ENCODE results near the gene CHD9.
"Not testable (repeated sequence)": the region's sequence is repeated elsewhere in the genome, so short reads cannot be mapped to it uniquely, and the experiment has no call there.

CHD9 gene

DNA sequence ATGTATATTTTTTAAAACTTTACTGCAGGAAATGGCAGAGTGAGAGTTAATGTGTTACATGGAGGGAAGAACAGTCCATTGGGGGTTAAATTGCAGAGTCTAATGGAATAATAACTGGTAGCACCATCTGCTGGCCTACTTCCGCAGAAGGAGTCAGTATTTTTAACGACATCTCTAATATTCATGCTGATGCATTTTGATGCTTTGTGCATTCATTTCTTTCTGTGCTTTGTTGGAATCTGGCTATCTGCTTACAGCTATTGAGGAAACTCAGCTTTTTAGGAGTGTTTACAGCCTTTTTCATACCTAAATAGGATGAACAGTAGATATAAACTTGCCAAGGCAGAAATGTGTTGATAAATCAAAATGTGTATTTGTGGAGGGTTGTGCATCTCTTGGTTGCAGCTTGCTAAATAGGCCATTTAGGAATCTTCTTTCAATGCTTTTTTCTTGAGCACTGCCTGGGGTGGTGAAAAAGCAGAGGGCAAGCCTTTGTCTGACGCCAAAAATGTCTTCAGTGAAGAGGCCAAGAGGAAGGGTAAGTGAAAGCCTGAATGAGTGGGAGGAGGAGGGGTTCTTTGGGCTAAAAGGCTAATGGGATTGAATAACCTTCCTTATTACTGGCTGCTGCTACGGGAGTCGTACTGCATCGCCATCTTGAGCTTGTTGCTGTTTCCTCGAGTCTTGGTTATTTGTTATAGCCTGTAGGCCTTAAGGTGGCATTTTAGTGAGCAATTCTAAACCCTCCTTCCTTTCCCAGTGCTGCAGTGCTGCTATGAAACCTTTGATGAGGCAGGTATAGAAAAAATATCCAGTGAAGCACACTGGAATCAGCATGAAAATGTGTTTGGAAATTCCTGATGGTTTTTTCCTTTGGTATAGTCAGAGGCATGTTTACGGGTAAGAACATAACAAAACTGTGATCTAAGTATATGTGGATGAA lies 153.3 kb downstream of the CHD9 start:
- no peak for DNase-seq (ENCODE audit: low read depth)

DNA sequence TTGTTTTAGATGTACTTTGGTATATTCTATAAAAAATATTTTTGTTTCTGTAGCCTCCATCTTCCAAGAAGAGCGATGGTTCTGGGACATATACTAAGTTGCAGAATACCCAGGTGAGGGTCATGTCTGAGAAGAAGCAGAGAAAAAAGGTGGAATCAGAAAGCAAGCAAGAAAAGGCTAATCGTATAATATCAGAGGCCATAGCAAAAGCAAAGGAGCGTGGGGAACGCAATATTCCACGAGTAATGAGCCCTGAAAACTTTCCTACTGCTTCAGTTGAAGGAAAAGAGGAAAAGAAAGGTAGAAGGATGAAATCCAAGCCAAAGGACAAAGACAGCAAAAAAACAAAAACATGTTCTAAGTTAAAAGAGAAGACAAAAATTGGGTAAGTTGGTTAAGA lies 154.6 kb downstream of the CHD9 start:
- no peak for DNase-seq (ENCODE audit: low read depth)

DNA sequence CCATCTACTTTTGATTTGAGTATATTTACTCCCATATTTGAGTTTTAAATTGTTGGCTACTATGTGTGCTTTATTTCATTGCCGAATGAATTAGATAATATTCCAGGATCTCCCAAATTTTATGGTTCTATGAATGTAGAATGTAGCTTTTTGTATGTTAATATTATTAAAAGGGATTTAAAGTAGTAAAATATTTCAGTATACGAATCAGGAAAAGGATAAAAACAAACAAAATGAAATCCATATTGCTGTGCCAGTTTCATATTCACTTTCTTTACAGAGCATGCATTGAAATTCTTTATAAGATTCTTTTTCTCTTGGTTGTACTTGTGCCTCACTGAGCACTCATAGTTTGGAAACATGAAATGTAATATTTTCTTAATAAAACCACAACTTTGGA lies 155.1 kb downstream of the CHD9 start:
- no peak for DNase-seq (ENCODE audit: low read depth)

DNA sequence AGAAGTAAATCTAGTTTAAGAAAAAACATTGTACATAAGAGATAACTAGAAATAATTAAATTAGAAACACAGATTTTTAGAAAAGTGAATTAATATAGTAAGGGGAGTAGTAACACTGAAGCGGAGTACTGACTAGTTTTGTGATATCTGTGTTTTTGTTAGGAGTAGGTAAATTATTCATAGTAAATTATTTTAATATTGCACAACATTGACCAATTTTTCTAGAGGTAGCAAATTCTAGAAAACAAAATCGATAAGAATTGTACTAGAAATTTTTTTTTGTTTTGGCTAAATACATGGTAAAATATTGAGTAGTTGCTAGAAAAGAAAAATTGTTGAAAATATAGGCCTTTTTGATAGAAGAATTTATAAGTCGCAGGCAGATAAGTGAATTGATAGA lies 156.5 kb downstream of the CHD9 start:
- no peak for DNase-seq (ENCODE audit: low read depth)

DNA sequence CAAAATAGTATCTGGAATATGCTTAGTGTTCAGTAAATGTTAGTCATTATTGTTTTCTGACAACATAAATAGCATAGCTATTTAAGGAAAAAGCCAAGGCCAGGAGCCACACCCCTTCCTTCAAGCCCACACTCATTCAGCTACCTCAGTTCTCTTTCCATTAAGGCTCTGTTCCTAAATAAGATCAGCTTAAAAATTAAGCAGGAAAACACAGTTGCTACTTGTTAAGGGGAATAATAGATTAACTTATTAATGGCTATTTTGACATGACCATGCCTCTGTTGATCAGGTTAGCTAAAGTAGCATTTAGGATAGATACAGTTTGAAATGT lies 158.1 kb downstream of the CHD9 start:
- no peak for DNase-seq (ENCODE audit: low read depth)

DNA sequence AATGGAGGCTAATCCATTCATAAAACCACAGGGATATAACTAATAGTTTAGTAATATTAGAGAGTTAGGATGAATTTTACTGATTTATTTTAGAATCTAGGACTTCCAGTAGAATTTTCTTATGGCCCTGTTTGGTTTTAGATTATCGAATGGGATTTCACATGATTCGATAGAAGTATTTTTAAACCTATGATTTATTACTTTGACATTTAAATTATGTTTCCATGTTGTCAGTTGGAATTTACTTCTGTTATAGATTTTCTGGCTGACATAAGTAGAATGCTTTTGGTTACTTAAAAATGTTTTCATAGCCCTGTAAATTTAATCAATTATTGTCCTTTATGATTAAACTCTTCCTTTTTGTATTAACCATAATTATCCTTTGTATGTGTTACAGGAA lies 158.8 kb downstream of the CHD9 start:
- no peak for DNase-seq (ENCODE audit: low read depth)

DNA sequence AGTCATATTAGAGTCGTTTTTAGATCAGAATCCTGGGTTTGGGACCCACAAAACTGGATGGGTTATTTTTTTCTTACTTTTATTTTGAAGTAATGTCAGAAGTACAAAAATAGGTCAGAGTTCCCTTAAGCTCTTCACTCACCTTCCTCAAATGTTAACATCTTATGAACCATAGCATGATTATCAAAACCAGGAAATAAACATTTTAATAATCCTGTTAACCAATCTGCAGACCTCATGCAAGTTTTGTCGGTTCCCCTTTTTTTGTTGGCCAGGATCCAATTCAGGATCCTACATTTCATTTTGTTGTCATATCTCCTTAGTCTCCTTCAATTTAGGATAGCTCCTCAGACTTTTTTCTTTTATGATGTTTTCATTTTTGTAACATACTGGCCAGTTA lies 162.0 kb downstream of the CHD9 start:
- no peak for DNase-seq (ENCODE audit: low read depth)

DNA sequence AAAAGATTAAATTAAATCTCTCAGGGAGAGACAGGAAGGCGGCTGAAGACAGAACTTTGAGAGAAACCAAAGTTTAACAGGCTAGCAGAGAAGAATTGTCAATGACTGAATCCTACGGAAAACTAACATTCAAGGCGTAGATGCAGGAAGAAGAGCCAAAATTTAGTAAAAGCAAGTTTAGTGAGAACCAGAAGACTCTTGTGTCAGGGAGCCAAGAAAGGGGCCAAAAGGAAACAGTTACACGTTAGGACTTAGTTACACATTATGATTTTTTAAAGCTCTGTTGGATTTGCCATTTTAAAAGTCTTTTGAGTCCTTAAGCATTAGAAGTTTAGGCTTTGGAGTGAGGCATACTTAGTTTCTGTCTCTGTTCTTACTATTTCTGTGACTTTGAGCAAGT lies 164.6 kb downstream of the CHD9 start:
- no peak for DNase-seq (ENCODE audit: low read depth)

DNA sequence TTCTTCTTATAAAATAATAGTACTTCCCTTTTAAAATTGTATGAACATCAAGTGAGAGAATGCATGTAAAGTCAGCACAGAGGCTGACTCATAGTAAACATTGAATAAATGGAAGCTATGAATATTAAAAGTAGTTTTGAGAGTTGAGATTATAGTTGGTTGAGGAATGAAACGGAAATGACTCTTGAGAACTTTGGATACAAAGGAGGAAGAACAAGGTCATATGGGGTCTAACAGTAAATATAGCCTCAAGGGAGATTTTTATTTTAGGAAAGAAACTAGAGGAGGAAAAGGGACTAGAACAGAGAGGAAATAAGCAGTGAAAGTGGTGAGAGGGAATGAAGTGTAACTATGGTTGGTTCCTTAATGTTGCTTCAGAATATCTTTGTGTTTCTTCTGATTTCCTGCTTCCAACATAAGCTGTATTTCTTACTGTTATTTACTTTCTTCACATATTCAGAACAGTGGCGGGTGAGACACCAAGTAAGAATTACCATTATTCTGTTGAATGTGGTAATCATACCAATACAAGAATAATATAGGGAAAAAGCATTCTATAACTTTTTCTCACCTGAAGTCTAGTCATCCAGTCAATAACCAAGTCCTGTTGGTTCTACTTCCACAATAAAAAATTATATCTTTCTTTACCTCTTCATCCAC lies 165.1 kb downstream of the CHD9 start:
- no peak for DNase-seq (ENCODE audit: low read depth)

DNA sequence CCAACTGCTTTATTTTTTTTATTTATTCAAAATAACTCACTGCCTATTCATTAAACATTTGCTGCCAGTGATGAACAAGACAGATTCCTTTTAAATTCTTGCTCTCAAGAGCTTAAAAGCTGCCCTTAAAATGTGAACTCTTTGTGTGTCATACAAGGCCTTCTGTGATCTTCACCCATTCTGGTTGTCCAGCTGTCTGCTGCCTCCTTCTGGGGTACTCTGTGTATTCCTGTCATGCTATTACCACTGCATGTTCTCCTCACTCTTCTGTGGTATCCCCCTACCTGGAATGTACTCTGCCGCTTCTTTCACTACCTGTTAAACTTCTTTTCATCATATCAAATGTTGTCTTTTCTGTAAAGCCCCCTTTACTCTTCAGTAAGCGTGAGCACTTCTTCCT lies 165.8 kb downstream of the CHD9 start:
- no peak for DNase-seq (ENCODE audit: low read depth)

DNA sequence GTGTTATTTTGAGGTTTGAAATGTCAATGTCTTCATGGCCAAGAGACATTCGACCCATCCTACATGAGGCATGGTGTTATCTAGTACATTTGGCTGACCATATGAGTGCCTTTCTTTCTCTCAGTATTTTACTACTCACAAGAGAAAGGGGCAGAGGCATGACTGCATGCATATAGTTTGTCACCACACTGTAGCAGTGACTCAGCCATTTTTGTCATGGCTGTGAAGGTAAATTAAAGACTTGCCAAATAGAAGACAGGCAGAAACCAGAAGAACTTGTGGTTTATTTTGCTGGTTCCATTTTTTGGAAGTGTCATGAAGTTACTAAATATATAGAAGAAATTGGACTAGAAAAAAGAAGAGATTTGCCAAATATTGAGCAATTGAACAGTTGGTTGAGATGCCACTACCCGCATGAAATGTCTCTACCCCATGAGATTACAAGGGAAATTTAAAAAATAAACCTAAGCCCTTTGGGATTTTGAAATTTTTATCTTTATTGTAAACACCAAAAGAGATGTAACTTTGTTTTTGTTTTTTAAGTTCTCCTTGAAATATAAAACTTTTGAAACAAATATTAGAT lies 170.3 kb downstream of the CHD9 start:
- no peak for DNase-seq (ENCODE audit: low read depth)

DNA sequence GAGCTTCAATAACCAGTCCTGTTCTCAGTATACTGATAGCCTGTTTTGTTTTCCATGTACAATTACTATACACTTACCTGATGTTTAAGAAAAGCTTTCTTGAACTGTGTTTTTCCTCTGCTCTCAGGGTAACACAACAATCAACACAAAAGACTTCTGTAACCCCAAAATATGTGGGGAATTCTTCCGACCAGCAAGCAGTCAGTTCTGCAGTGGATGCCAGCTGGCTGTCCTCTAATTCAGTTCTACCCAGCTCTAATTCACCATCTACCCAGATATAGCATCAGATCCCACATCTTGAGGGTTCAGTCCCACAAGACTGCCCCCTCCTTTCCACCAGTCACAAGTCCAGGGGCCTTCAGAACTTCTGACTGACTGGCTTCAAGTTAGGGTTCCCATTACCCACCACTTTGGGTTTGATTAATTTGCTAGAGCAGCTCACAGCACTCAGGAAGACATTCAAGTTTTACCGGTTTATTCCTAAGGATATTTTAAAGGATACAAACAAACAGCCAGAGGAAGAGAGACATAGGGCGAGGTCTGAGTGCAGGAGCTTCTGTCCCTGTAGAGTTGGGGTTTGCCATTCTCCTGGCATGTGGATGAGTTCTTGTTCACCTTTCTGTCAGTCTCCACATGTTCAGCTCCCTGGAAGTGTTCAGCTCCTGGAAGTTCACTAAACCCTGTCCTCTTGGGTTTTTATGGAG lies 178.2 kb downstream of the CHD9 start:
- DNase-seq (ENCODE audit: low read depth), result no peak

DNA sequence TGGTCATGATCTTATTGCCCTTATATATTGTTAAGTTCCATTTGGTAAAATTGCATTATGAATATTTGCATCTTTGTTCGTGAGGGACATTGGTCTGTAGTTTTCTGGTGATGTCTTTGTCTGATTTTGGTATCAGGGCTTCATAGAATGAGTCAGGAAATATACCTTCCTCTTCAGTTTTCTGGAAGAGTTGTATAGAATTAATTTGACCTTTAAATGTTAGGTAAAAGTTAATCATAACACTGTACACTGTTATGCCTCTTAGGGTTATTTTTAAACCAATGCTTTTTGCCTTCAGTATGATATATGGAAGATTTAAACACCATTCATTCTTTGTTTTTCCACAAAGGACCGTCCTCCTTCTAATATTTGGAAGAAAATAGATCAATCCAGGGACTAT lies 180.0 kb downstream of the CHD9 start:
- DNase-seq (ENCODE audit: low read depth), result no peak

DNA sequence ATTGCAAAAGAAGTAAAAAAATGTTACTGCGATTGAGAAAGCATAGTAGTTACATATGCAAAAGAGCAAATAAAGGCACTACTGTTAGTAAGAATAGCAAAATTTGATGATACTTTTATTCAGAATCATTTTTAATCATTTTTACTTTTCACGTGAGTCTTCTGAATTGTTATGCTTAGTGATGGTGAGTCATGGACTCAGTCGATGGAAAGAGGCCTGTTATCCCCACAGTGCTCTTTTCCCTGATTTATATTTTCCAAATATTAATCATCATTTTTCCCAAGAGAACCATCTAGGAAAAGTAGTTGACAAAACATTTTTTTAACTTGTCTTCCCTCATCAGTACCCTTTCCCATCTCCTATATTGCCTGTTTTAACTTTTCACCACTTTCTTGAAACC lies 181.1 kb downstream of the CHD9 start:
- no peak for DNase-seq (ENCODE audit: low read depth)

DNA sequence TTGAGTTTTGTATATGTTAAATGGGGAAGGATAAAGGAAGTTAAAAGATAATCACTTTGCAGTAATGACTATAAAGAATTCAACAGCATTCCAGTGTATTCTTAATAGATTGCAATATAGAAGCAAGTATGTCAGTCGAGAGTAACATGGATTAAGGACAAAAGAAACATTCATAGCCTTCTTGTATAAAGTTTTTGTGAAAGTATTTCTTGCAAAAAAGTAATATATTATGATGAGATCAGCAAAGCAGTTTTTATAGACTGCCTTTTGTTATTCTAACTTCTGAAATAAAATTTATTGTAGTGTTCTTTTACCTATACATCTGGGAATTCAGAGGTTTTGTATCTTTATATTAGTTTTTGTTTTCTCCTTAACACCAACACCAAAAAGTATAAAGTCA lies 194.5 kb downstream of the CHD9 start:
- no peak for DNase-seq (ENCODE audit: low read depth)

DNA sequence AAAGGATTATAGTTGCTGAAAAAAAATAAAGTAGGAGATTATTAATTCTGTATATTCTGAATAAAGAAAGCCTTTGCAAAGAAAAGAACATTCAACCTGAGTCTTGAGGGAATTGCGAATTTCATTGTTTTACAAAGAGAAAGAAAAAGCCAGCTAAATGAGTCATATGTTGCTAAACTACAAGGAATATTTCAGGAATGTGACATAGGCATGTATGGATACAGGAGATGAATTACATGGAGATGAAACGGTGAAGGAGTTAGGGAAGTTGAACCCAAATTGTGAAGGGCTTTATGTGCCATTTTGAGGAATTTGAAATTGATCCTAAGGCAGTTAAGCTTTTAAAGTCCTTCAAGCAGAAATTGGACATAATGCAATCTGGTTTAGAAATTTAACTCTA lies 202.2 kb downstream of the CHD9 start:
- no peak for DNase-seq (ENCODE audit: low read depth)

DNA sequence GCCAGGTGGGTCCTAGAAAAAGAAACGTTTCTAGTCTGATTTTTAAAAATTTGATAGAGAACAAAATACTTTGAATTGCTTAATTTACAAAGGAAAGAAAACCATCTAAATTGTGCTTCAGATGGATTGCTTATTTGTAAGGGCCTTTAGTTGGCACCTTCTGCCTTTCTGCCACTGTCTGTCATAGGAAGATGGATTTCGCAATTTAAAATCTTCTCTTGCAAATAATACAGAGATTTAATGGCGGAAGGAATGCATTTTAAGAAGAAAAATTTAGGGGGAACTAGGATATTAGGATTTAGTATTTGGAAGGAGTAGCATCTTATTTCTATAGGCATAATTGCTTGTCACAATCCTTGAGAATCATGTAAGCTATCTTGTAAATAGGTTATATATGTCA lies 204.0 kb downstream of the CHD9 start:
- no peak for DNase-seq (ENCODE audit: low read depth)

DNA sequence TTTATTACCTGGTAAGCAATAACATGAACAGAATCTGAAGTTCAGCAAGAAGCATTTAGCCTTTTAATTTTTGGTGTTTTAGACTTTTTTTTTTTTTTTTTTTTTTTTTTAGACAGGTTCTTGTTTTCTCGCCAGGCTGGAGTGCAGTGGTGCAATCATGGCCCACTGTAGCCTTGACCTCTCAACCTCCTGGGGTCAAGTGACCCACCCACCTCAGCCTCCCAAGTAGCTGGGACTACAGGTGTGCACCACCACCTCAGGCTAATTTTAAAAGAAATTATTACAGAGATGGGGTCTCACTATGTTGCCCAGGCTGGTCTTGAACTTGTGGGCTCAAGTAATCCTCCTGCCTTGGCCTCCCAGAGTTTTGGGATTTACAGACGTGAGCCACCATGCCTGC lies 206.5 kb downstream of the CHD9 start:
- no peak for DNase-seq (ENCODE audit: low read depth)

DNA sequence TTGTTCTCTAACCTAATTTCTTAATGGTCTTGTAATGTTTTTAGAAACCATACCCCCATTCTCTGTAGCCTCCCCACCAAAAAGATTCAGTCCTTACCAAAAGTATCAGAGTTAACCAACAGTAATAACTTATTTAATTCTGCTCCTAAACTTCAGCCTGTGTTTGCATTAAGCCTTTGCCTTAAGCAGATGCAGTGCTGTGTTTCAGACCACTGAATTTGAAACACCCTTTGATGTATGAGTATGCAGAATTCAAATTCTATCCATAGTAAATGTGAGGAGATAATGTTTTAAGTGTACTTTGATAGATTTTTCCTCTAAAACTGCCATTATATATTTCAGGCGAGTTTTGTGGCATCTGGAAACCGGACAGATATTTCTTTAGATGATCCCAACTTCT lies 207.9 kb downstream of the CHD9 start:
- DNase-seq (ENCODE audit: low read depth), result no peak

DNA sequence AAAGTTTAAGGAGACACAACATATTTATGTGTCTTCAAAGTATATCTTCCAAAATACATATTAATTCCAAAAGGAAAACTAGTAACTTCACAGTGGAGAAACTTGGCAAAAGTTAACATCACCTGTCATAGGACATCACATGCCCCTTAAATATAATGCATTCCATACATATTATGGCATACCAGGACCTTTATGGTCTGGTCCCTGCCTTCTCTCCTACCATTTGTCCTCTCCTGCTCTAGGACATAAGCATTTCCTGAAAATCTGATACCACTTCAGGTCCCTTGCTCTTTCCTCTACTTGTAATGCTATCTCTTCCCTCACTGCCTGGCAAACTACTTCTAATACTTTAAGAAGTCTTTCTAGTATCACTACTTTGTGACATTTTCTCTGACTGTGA lies 211.4 kb downstream of the CHD9 start:
- DNase-seq (ENCODE audit: low read depth), result no peak

DNA sequence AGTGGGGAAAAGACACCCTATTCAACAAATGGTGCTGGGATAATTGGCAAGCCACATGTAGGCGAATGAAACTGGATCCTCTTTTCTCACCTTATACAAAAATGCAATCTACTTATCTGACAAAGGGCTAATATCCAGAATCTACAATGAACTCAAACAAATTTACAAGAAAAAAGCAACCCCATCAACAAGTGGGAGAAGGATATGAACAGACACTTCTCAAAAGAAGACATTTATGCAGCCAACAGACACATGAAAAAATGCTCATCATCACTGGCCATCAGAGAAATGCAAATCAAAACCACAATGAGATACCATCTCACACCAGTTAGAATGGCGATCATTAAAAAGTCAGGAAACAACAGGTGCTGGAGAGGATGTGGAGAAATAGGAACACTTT lies 223.7 kb downstream of the CHD9 start:
- DNase-seq (ENCODE audit: low read depth), result not testable (repeated sequence)

DNA sequence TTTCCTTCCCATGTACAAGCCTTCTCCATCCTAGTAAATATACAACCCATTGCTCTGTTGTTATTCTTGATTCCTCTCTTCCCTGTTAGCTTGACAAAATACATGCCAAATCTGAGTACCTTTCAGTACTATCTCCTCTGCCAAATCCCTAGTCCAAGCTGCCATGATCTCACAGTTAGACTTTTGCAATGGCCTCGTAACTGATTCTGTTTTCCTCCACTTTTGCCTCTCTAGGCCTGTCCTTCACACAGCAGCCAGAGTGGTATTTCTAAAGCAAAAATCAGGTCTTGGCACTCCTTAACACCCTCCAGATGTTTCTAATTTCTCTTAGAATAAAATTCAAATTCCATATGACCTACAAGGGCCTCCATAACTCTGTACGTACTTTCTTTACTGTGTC lies 226.5 kb downstream of the CHD9 start:
- no peak for DNase-seq (ENCODE audit: low read depth)

DNA sequence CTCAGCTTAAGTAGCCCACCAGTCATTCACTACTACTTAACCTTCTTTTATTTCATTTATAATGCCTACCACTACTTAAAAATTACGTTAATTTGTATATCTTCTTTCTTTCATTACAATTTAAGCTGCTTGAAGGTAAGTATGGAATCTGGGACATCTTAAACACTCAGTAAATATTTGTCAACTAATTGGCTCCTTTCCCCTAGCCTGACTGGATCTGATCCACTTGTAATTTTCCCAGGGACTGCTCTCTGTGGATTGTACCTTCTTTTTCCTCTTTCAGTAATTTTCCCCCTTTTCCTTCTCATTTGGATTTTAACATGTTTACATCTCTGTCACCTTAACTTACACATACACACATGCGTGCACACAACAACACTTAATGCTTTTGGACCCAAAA lies 227.1 kb downstream of the CHD9 start:
- no peak for DNase-seq (ENCODE audit: low read depth)
